T-helper 1 cell treated with Interleukin-12 subunit alpha and Interleukin-12 subunit beta and Interleukin-4 antibody, amounts not matched to agents 30 μg/mL and 1 μg/mL, for 36 hours (primary cell): ENCODE measurements around the gene PLEKHD1.

Source experiments
- H3K27ac Mint-ChIP-seq: one replicate; pipeline ENCODE4 v1.8.0; 2021; ENCODE audit warnings: mild to moderate bottlenecking, mixed read lengths
- H3K27me3 Mint-ChIP-seq: one replicate; pipeline ENCODE4 v1.8.0; 2021; ENCODE audit warnings: low read depth, mixed read lengths
- H3K36me3 Mint-ChIP-seq: one replicate; pipeline ENCODE4 v1.8.0; 2021; ENCODE audit warnings: low read depth, mixed read lengths
- H3K4me1 Mint-ChIP-seq: one replicate; pipeline ENCODE4 v1.8.0; 2021; ENCODE audit warnings: low read depth, mixed read lengths
- H3K4me3 Mint-ChIP-seq: one replicate; pipeline ENCODE4 v1.8.0; 2021; ENCODE audit warnings: mild to moderate bottlenecking, moderate library complexity, mixed read lengths
- H3K9me3 Mint-ChIP-seq: one replicate; pipeline ENCODE4 v1.8.0; 2021; ENCODE audit warnings: mixed read lengths

PLEKHD1 gene

DNA sequence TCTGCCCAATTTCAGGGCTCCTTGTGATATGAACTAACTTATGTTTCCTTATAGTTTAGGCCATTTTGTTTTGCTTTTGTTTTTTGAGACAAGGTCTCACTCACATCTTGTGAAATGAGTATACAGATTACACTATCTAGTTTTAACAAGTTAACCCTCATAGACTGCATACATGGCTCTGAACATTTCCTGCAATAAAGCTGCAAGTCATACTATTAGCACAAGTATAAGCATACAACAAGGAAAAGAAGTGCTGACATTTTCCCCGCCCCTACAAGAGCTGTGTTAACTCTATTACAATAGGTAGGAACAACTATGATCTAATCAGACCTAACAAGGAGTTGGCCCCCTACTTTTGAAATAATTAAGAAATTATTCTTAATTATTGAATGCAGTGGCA is 54.2 kb downstream of the PLEKHD1 start:
- Mint-ChIP-seq H3K4me3 (no peak overlapping the region), H3K27ac (no peak overlapping the region), H3K36me3 (no peaks in the 10 kb centered on the region), H3K27me3 (peaks cover 43% of the 10 kb centered on the region), H3K9me3 (no peaks in the 10 kb centered on the region), H3K4me1 (peaks cover 11% of the 10 kb centered on the region)

DNA sequence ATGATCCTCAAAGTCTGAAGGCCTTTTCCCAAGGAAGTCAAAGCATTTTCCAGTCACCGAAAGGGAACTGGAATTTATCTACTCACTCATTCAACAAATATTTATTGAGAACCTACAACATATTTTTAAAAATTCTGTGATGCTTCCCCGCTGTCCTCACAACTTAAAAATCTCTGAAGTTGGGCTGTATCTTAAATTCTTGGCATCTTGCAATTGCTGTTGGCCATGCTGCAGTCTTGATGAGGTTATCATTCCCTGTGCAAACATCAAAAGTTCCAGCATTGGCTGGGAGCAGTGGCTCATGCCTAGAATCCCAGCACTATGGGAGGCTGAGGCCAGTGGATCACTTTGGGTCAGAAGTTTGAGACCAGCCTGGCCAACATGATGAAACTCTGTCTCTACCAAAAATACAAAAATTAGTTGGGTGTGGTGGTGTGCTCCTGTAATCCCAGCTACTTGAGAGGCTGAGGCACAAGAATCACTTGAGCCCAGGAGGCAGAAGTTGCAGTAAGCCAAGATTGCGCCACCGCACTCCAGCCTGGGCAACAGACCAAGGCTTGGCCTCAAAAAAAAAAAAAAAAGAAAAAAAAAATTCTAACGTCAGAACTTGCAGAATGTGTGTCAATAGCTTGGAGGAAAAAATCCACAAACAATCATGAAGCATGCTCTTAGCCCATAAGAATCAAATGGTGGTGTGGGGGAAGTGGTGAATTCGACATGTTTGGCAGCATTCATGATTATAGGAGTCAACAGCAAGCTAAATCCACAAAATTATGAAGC is 55.3 kb downstream of the PLEKHD1 start:
- Mint-ChIP-seq H3K36me3 (no peaks in the 10 kb centered on the region), H3K9me3 (no peaks in the 10 kb centered on the region), H3K27ac (no peak overlapping the region), H3K4me1 (peaks cover 20% of the 10 kb centered on the region), H3K27me3 (peaks cover 44% of the 10 kb centered on the region), H3K4me3 (no peak overlapping the region)

DNA sequence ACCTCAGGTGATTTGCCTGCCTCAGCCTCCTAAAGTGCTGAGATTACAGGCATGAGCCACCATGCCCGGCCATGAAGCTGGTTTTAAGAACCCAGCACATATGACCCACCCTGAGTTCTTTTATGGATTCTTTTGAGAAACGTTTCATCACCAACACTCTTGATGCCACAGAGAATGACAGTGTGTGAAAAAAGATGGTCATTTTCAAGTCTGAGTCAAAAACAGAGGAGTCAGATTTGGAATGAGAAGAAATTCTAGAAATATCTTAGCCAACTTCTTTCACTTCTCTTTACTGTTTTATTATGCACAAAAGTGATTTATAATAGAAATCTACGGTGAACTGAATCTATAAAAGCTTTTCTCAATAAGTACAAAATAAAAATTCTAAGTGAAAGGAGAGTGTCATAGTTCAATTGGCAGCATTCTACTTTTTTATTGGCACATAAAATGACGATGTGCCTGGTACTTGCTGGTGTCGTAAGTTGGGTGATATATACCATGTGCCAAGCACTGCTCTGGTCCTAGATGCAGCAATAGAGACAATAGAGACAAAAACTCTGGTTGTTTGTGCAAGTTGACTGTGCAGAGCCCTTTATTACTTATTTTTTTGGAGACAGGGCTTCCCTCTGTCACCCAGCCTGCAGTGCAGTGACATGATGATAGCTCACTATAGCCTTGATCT is 56.3 kb downstream of the PLEKHD1 start:
- Mint-ChIP-seq H3K9me3 (no peaks in the 10 kb centered on the region), H3K4me1 (peaks cover 20% of the 10 kb centered on the region), H3K27ac (no peak overlapping the region), H3K27me3 (peaks cover 35% of the 10 kb centered on the region), H3K36me3 (no peaks in the 10 kb centered on the region), H3K4me3 (no peak overlapping the region)

DNA sequence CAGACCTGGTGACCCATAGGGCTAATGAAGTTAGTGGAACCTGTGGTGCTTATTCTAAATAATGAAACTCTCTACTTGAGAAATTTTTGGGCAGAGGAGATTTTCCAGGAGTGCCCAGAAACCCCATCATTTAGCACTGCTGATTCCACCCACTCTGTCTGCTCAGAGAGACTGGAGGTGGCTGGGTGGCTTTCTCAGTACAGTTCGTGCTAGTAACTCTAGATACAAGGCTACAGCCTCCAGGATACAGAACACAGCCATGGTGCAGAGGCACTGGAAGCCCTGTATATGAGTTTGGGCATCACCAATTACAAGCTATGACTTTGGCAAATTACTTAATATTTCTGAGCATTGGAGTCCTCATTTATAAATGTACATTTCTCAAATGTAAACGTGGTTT is 57.8 kb downstream of the PLEKHD1 start:
- Mint-ChIP-seq H3K27ac (no peak overlapping the region), H3K9me3 (no peaks in the 10 kb centered on the region)

DNA sequence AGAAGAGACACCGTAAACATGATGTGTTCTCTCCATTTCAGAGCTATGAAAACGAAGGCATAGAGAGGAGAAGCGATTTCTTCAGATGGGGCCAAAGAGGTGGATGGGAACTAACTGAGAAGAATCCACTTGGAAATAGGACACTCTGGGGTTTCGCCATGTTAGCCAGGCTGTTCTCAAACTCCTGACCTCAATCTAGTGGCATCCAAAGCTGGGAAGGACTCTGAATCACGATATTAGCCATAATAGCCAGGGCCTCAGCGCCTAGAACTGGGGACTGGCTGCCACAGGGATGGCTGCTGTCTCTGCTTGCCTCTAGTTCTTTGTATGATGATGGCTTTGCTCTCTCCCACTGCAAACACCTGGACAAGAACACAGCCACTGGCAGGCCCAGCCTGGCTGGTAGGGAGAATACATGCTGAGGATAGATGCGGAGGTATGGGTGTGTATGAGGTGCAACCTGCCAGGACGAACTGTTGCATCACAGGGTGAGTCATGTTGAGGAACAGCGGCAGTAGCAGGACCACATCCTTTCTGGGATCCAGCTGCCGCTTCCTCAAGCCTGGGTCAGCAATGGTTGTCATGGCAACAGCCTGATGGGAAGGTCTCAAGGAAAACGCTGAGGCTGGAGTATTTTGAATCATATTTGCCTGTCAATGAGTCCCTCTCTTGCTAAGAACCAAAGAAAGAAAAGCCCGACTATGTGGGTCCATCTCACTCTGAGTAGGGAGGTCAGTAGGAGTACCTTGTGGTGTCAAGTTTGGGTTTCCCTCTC is 59.0 kb downstream of the PLEKHD1 start:
- H3K4me1 Mint-ChIP-seq, result peaks cover 20% of the 10 kb centered on the region
- H3K36me3 Mint-ChIP-seq, result no peaks in the 10 kb centered on the region
- H3K27me3 Mint-ChIP-seq, result peaks cover 27% of the 10 kb centered on the region
- H3K4me3 Mint-ChIP-seq, result no peak overlapping the region
- peak overlapping the region; percentile 27 for H3K27ac Mint-ChIP-seq
- no peaks in the 10 kb centered on the region for H3K9me3 Mint-ChIP-seq

More for the DNA sequence above, 57.8 kb downstream of the PLEKHD1 start:
- Mint-ChIP-seq H3K4me1 (peaks cover 20% of the 10 kb centered on the region), H3K27me3 (peaks cover 35% of the 10 kb centered on the region), H3K36me3 (no peaks in the 10 kb centered on the region), H3K4me3 (no peak overlapping the region)

DNA sequence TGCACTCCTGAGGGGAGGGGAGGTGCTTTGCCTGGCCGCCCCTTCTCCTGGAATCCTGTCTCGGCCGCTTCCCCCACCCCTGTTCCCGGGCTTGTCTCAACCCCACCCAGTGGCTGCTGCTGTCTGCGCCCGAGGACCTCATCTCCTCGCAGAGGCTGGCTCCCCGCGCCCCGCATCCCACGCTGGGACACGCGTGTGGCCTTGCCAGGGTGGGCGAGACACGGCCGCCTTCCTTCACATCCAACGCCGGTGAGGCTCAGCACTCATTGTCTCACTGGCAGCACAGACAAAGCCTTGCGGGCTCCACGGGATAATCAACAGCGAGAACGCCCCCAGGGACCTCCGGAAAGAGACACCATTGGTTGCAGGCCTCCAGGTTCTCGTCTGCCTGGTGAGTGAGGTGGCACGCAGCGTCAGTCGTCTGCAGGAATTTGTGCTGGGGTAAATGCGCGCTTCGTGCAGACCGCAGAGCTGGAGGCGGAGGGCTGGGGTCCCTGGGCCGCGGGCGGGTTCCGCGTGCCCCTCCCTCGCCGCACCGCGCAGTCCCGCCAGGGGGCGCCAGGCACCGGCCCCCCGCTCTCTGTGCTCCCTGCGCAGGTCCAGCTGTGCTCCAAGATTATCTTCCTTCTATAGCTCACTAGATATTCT is 63.3 kb downstream of the PLEKHD1 start:
- no peaks in the 10 kb centered on the region for H3K36me3 Mint-ChIP-seq
- H3K27me3 Mint-ChIP-seq, result peaks cover 38% of the 10 kb centered on the region
- H3K27ac Mint-ChIP-seq, result no peak overlapping the region
- H3K9me3 Mint-ChIP-seq, result no peaks in the 10 kb centered on the region
- peaks cover 16% of the 10 kb centered on the region for H3K4me1 Mint-ChIP-seq
- no peak overlapping the region for H3K4me3 Mint-ChIP-seq

DNA sequence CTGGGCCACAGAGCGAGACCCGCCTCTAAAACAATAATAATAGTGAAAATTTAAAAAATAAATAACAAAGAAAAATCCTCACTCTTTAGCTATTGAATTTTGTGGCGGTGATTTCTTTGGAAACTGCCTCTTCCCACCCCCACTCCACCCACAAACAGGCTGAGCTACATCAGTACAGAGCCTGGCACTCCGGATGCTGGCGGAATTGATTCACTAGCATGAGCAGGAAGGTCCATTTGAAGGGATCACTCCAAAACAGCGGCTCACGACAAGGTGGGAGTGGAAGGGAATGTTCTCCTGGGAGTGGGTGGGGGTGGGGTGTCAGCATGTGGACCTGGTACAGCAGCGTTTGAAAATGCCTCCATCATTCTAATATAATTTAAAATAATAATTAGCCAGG is 64.0 kb downstream of the PLEKHD1 start:
- Mint-ChIP-seq H3K27me3 (peaks cover 38% of the 10 kb centered on the region), H3K27ac (no peak overlapping the region), H3K9me3 (no peaks in the 10 kb centered on the region), H3K36me3 (no peaks in the 10 kb centered on the region), H3K4me3 (no peak overlapping the region), H3K4me1 (peaks cover 11% of the 10 kb centered on the region)

DNA sequence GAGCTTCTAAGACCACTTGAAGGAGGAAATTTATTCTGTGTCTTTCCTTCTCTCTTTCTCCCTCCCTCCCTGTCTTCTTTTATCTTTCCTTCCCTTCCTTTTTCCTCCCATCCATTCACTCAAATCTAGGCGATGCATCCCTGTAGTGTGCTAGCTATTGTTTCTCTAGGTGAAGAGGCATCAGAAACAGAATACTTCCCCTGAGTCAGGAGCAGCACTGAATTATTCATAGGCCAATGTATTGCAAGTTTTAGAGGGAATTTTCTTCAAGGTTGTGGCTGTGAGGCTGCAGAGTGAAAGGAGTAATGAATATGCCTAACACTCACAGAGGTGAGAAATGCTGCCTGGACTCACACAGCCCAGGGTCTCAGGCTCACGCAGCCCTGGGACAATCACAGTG is 67.0 kb downstream of the PLEKHD1 start:
- Mint-ChIP-seq H3K36me3 (no peaks in the 10 kb centered on the region), H3K4me1 (no peaks in the 10 kb centered on the region), H3K9me3 (no peaks in the 10 kb centered on the region), H3K27ac (no peak overlapping the region), H3K27me3 (peaks cover 24% of the 10 kb centered on the region), H3K4me3 (no peak overlapping the region)

DNA sequence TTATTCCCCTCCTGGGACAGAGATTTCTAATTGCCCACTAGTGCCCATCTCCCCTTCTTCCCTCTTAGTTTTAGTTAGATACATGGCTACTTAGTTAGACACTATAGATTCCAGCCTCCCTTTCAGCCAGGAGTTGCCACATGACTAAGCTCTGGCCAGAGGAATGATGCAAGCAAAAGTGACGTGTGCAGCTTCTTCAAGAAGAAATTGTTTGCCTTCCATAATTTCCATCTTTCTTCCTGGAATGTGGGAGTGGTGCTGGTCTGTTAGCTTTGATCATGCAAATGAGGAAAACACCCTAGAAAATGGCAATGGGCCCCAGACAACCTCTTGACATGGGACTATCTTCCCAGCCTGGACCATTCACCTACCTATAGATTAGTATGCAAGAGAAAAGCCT is 68.7 kb downstream of the PLEKHD1 start:
- Mint-ChIP-seq H3K27me3 (peaks cover 17% of the 10 kb centered on the region), H3K9me3 (no peaks in the 10 kb centered on the region), H3K27ac (no peak overlapping the region), H3K4me1 (no peaks in the 10 kb centered on the region), H3K36me3 (no peaks in the 10 kb centered on the region), H3K4me3 (no peak overlapping the region)

DNA sequence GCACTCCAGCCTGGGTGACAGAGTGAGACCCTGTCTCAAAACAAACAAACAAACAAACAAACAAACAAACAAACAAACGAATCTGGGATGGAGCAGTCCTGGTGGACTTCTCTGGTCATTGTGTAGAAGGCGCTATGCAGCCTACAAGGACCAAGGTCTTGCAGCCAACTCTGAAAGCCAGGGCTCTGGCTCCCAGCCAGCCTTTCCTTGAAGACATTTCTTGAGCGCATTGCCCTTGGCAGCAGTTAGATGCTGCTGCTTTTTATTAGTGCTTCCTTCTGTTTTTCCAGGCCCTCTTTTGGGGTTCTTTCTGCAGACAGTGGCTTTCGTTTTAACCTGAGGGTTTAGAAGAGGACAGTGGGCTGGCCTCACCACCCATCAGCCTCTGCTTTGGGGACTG is 70.0 kb downstream of the PLEKHD1 start:
- Mint-ChIP-seq H3K27ac (no peak overlapping the region), H3K27me3 (peaks cover 18% of the 10 kb centered on the region)

DNA sequence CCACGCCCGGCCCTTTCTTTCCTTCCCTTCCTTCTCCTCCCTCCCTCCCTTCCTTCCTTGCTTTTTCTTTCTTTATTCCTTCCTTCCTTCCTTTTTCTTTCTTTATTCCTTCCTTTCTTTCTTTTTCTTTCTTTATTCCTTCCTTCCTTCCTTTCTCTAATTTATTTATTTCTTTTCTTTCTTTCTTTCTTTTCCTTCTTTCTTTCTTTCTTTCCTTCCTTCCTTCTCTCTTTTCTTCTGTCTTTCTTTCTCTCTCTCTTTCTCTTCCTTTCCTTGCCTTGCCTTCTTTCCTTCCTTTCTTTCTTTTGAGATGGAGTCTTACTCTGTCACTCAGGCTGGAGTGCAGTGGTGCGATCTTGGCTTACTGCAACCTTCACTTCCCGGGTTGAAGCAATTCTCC is 74.2 kb downstream of the PLEKHD1 start:
- H3K9me3 Mint-ChIP-seq, result no peaks in the 10 kb centered on the region
- H3K27ac Mint-ChIP-seq, result no peak overlapping the region
- no peaks in the 10 kb centered on the region for H3K4me1 Mint-ChIP-seq
- H3K27me3 Mint-ChIP-seq, result peaks cover 50% of the 10 kb centered on the region
- no peak overlapping the region for H3K4me3 Mint-ChIP-seq
- no peaks in the 10 kb centered on the region for H3K36me3 Mint-ChIP-seq

More for the DNA sequence above, 70.0 kb downstream of the PLEKHD1 start:
- H3K9me3 Mint-ChIP-seq, result no peaks in the 10 kb centered on the region
- H3K4me1 Mint-ChIP-seq, result no peaks in the 10 kb centered on the region
- no peaks in the 10 kb centered on the region for H3K36me3 Mint-ChIP-seq
- H3K4me3 Mint-ChIP-seq, result no peak overlapping the region

DNA sequence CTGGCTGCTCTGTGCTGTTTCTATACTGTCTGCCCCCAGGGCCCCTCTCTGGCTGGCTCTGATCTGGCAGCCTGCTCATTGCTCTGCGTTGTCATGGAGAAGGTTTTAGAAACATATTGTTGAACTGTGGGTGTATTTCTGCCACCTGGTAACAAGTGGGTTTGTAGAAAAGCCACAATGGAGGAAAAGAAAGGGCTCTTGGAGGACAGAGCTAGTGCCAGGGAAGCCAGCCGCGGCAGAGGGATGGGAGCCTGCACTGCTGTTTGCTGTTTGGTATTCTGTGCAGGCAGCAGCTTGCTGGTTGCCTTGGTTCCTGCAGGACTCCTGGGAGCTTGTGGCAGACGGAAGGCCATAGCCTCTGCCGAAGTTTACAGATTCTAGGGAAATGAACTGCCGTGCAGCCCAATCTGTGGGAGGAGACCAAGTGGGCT is 75.1 kb downstream of the PLEKHD1 start:
- Mint-ChIP-seq H3K27me3 (peaks cover 51% of the 10 kb centered on the region), H3K9me3 (no peaks in the 10 kb centered on the region), H3K4me1 (no peaks in the 10 kb centered on the region), H3K27ac (no peak overlapping the region), H3K4me3 (no peak overlapping the region), H3K36me3 (no peaks in the 10 kb centered on the region)

DNA sequence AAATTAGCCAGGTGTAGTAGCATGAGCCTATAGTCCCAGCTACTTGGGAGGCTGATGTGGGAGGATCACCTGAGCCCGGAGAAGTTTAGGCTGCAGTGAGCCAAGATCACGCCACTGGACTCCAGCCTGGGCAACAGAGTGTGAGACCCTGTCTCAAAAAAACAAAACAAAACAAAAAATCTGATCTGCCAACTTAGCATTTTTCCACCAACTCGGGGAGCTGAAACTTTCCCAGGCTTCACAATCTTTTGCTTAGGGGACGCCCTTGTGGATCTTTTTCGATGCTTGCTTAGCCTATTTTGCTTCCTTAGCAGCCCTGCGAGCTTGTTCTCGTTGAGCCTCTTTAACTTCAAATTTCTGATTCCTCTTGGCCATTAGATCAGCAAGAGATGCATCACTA is 76.3 kb downstream of the PLEKHD1 start:
- Mint-ChIP-seq H3K9me3 (no peaks in the 10 kb centered on the region), H3K4me3 (no peak overlapping the region), H3K27ac (no peak overlapping the region), H3K4me1 (no peaks in the 10 kb centered on the region), H3K36me3 (no peaks in the 10 kb centered on the region), H3K27me3 (peaks cover 63% of the 10 kb centered on the region)

DNA sequence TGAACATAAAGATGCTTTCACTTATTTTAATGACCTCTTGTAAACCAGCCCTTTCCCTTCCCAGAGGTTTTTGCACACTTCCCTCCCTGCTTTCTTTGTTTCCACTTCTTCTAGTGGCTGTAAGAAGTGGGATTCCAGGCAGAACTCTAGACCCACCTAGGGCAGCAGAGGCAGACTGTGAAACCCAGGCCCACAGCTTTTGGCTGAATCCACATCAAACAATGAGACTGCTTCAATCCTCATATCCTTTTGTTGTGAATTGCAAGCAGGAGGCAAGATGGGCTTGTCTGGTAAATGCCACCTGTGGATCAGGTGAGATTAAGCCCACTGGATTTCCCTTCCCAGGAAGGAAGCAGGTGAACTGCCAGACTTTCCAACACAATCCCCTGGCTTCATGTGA is 77.4 kb downstream of the PLEKHD1 start:
- Mint-ChIP-seq H3K4me1 (no peaks in the 10 kb centered on the region), H3K4me3 (no peak overlapping the region), H3K27ac (no peak overlapping the region), H3K27me3 (peaks cover 74% of the 10 kb centered on the region), H3K9me3 (no peaks in the 10 kb centered on the region), H3K36me3 (no peaks in the 10 kb centered on the region)
